Osteocyte (in vitro differentiated cells): Measurements from ENCODE around the gene AMPD2. TPM values are rescaled to one million over a fixed set of nuclear protein-coding genes. Genes with fewer than 3 reads are reported as not detected.
"Not testable (repeated sequence)": the region's sequence is repeated elsewhere in the genome, so short reads cannot be mapped to it uniquely, and the experiment has no call there.

Experiments used
- DNase-seq: peaks from one replicate; pipeline ENCODE4 v3.0.0; 2021; ENCODE audit warnings: mixed read lengths; ENCODE audit not compliant: unreplicated experiment; ENCODE audit errors: extremely low spot score
- H3K27ac Mint-ChIP-seq: one replicate; pipeline ENCODE4 v1.8.0; 2021; ENCODE audit warnings: mild to moderate bottlenecking, mixed read lengths; ENCODE audit not compliant: unreplicated experiment
- H3K27me3 Mint-ChIP-seq: one replicate; pipeline ENCODE4 v1.8.0; 2021; ENCODE audit warnings: mixed read lengths; ENCODE audit not compliant: unreplicated experiment
- H3K36me3 Mint-ChIP-seq: one replicate; pipeline ENCODE4 v1.8.0; 2021; ENCODE audit warnings: mixed read lengths; ENCODE audit not compliant: unreplicated experiment
- H3K4me1 Mint-ChIP-seq: one replicate; pipeline ENCODE4 v1.8.0; 2021; ENCODE audit warnings: mixed read lengths; ENCODE audit not compliant: unreplicated experiment
- H3K4me3 Mint-ChIP-seq: one replicate; pipeline ENCODE4 v1.8.0; 2021; ENCODE audit warnings: mild to moderate bottlenecking, moderate library complexity, mixed read lengths; ENCODE audit not compliant: unreplicated experiment
- H3K9me3 Mint-ChIP-seq: one replicate; pipeline ENCODE4 v1.8.0; 2021; ENCODE audit warnings: mixed read lengths; ENCODE audit not compliant: unreplicated experiment
- CTCF ChIP-seq: fragments of 200-600 bp; sonication (generic); IDR thresholded peaks from 2 replicates; pipeline ENCODE4 v1.5.0; 2021; ENCODE audit warnings: antibody characterized with exemption, mild to moderate bottlenecking, moderate library complexity
- total RNA-seq: library from RNA; stranded (reverse); gene quantifications from 2 replicates; pipeline ENCODE4 v1.2.1, GENCODE V29; 2021

The AMPD2 gene
- total RNA-seq, 1 donor from 2014 or later = 64.0 TPM

DNA sequence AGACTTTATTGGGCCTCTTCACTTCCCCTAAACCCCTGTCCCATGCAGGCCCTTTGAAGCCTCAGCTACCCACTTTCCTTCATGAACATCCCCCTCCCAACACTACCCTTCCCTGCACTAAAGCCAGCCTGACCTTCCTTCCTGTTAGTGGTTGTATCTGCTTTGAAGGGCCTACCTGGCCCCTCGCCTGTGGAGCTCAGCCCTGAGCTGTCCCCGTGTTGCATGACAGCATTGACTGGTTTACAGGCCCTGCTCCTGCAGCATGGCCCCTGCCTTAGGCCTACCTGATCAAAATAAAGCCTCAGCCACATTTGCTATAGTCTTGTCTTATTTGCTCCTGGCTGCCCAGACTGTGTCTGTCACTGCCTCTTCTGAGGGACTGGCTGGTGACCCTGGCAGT is 41.8 kb downstream of the AMPD2 start:
- H3K9me3 Mint-ChIP-seq = no peaks in the 10 kb centered on the region
- no peak overlapping the region for H3K27ac Mint-ChIP-seq
- no peak for DNase-seq
- H3K4me1 Mint-ChIP-seq = peaks cover 8% of the 10 kb centered on the region
- H3K4me3 Mint-ChIP-seq = no peak overlapping the region
- no peaks in the 10 kb centered on the region for H3K27me3 Mint-ChIP-seq
- peaks cover 25% of the 10 kb centered on the region for H3K36me3 Mint-ChIP-seq
- TF ChIP-seq CTCF = no peak

DNA sequence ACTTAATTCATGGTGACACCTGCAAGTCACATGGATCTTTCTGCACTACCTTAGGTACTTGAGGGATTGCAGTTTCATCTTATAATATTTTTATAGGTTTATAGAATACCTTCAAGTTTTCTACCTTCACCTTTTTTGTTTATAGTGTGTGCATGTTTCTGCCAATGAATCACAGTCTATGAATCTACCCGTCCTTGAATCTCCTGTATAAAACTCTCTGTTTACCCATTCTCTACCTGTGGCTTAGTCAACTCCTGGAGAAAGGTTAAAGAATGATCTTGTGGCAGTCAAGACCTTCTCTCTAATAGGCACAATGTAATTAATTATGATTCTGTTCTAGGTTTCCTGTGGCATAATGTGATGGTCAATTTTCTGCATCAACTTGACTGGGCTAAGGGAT is 45.0 kb downstream of the AMPD2 start:
- DNase-seq = no peak
- TF ChIP-seq CTCF = no peak
- no peak overlapping the region for H3K4me3 Mint-ChIP-seq
- peaks cover 21% of the 10 kb centered on the region for H3K4me1 Mint-ChIP-seq
- no peaks in the 10 kb centered on the region for H3K9me3 Mint-ChIP-seq
- no peak overlapping the region for H3K27ac Mint-ChIP-seq
- peaks cover 18% of the 10 kb centered on the region for H3K36me3 Mint-ChIP-seq
- no peaks in the 10 kb centered on the region for H3K27me3 Mint-ChIP-seq

GRCh38 chr1:109667452-109668122 is 48.0 kb downstream of the AMPD2 start, which contains the start of gene GSTM2:
TSS of gene GSTM2 (plus strand) at chr1:109668057. CDS start at chr1:109668116, 59 bp downstream.
- DNase-seq = peak; percentile 91
- H3K4me1 Mint-ChIP-seq = peaks cover 22% of the 10 kb centered on the region
- TF ChIP-seq CTCF = no peak

GRCh38 chr1:109668123-109668775 is 48.6 kb downstream of the AMPD2 start:
- no peak for DNase-seq
- Mint-ChIP-seq H3K36me3 (peaks cover 4% of the 10 kb centered on the region), H3K27ac (no peak overlapping the region), H3K9me3 (no peaks in the 10 kb centered on the region), H3K4me1 (peaks cover 22% of the 10 kb centered on the region), H3K27me3 (no peaks in the 10 kb centered on the region), H3K4me3 (peak overlapping the region; percentile 77)
- no peak for TF ChIP-seq CTCF

More at GRCh38 chr1:109667452-109668122, 48.0 kb downstream of the AMPD2 start, which contains the start of gene GSTM2:
- Mint-ChIP-seq H3K27ac (no peak within 1 kb of the TSS), H3K4me3 (peak within 1 kb of the TSS; percentile 77), H3K9me3 (no peaks in the 10 kb centered on the region), H3K27me3 (no peaks in the 10 kb centered on the region), H3K36me3 (peaks cover 4% of the 10 kb centered on the region)

- H3K4me1 Mint-ChIP-seq = peaks cover 16% of the 10 kb centered on the region
- peak overlapping the region; percentile 22 for H3K4me3 Mint-ChIP-seq
- no peak overlapping the region for H3K27ac Mint-ChIP-seq
- TF ChIP-seq CTCF = no peak
- DNase-seq = no peak
- no peaks in the 10 kb centered on the region for H3K27me3 Mint-ChIP-seq
- no peaks in the 10 kb centered on the region for H3K9me3 Mint-ChIP-seq
- H3K36me3 Mint-ChIP-seq = peaks cover 4% of the 10 kb centered on the region
These were observed 49.8 kb downstream of the AMPD2 start for GRCh38 chr1:109669246-109669948.

DNA sequence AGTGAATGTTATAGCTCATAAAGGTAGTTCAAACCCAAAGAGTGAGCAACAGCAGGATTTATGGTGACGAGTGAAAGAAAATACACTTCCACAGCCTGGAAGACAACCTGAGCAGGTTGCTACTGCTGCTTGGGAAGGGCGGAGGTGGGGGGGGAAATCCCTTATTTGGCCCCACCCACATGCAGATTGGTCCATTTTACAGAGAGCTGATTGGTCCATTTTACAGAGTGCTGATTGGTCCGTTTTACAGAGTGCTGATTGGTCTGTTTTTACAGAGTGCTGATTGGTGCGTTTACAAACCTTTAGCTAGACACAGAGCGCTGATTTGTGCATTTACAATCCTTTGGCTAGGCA is 50.3 kb downstream of the AMPD2 start:
- not testable (repeated sequence) for DNase-seq, H3K9me3 Mint-ChIP-seq, H3K27me3 Mint-ChIP-seq, H3K4me3 Mint-ChIP-seq, H3K36me3 Mint-ChIP-seq, H3K27ac Mint-ChIP-seq
- peaks cover 16% of the 10 kb centered on the region for H3K4me1 Mint-ChIP-seq
